NCI-H1930 (cell line): ENCODE measurements around the gene FCHSD2.
A peak's percentile ranks its signal among the peaks of the same experiment; 100 is the strongest.
"Not testable (repeated sequence)": the region's sequence is repeated elsewhere in the genome, so short reads cannot be mapped to it uniquely, and the experiment has no call there.

Source experiments
- DNase-seq, 2 experiments: peaks; one replicate each; lab custom pipeline; 2025; lab: John Stamatoyannopoulos, UW

The FCHSD2 gene

DNA sequence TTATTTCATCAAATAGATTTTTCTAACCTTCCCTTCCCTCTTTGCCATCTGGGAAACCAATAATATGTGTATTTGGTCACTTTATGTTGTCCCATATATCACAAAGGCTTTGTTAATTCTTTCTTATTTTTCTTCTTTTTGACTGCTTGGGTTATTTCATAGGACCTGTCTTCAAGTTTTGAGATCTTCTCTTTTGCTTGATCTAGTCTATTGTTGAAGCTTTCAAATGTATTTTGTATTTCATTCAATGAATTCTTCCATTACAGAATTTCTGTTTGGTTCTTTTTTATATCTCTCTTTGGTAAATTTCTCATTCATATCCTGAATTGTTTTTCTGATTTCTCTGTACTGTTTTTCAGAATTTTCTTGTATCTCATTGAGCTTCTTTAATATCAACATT, 132.1 kb downstream of the FCHSD2 start:
- DNase-seq, result no peak

DNA sequence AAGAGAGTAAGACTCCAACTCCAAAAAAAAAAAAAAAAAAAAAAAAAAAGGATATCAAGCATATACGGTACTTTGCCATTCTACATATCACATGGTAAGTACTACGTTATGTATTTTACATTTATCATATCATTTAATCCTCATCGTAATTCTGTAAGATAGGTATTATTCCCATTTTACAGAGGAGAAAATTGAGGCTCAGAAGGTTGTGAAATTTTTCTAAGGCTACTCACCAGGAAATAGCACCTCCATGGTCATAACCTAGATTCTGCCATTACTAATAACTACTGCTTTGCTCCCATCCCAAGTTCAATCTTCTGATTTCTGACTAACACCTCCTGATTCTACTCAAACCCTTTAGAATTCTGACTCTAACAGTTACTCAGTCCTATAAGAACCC, 138.0 kb downstream of the FCHSD2 start:
- no peak for DNase-seq

DNA sequence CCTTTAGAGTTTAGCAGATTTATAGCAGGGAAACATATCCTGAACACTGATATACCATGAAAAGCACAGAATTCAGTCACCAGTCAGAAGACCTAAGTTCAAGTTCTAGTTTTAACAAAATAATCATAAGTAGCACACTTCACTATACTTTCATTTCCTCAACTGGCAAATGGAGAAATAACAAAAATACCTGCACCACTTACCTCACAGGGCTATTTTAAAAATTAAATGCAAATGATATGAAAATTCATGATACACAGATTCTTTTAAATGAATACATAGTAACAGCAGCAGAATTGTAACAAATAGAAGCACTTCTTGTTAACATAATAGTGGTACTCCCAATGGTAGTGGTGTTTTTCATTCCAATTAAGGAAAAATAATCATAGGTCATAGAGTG, 139.0 kb downstream of the FCHSD2 start:
- no peak for DNase-seq

DNA sequence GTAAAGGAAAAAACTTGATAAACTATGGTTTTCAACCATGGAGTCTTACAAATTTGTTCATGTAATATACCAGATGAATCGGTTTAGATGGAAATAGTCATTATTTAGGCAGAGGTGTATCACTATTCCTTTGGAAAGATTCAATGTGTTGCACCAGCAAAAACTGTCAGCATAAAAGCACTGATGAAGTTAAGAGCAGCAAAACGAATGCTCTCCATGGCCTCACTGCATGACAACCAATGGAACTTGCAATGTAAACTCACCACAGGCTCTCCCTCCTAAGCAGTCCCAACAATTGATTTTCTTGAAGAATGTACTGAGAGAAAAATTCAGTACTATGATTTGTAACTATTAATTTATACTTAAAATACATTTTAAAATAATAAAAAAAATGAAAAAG, 139.9 kb downstream of the FCHSD2 start:
- no peak for DNase-seq

DNA sequence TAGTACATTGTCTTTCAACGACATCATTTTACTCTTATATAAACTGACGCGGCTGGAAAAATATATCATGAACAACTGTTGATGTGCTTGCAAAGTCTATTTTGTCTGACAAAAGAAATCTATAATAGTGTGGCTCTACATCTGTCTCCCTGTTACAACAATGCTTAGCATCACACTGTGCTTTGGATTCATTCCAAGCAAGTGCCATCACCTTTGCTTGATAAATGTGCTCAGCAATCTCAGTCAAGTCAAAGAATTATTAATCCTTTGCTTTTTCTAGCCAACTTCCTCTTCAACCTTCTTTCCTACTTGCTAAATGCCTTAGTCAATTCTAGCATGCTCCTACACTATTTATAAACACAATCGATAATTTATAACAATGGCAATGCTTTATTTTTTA, 140.5 kb downstream of the FCHSD2 start:
- peak in 1 of 2 experiments; percentile 18 for DNase-seq

DNA sequence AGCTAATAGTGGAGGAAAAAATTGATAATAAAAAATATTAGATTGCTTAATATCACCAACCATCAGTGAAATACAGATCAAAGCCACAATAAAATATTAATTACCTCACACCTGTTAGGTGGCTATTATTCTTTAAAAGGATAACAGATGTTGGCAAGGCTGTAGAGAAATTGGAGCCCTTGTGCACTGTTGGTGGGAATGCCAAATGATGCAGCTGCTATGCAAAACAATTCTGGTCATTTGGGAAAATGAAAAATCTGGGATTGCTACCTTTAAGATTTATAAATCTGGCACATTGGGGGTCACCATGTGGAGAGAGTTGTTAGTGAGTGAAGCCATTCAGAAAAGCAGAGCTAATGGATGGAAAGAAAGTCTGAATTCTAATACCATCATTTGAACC, 143.4 kb downstream of the FCHSD2 start:
- DNase-seq, result no peak

DNA sequence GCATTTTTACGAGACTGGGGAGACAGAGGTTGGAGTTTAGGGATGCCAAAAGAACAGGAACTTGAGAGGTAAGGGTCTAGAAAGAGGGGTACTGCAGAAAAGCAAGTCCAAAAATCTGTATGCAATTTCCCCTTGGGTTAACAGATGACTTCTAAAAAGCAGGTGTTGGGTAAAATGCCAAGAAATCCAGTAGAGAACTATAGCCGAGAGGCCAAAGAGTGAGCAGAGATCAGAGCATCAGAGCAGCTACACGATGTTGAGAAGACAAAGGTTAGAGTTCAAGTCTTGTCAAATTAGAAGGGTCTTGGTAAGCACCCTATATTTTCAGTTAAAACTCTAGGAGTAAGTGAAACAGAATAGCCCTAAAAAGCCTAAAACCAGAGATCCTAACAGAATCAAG, 145.2 kb downstream of the FCHSD2 start:
- DNase-seq, result no peak

DNA sequence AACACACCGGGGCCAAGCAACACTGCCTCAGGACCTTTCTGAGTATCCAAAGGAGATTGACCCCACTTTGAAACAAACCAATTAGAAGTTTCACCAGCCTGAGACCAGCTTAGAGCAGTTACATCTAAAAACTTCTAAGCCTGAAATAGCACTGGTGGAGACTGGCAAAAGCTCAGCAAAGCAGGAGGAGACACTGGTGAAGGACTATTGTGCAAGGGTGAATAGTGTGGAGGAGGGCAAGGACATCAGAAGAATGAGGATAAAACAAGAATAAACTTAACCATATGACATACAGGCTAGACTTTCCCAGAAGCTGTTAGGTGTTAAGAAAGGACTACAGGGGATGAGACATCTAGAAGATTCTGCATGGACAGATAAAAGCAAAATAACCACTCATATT, 152.4 kb downstream of the FCHSD2 start:
- no peak for DNase-seq

DNA sequence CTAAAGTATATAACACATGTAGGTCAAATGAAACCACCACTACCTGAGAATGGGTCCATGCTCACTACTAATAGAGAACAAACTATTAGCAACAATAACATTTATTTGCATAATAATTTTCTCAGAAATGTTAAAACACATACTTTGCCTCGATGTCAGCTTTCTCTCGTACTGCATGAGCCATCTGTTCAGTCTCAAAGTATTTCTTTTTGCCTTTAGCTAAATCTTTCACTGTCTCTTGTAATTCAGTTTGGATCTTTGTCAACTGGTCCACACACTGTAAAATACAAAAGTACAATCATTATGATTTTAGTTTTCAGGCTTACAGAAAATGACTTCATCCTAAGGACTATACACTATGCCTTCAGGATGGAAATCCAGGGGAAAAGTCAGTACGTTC, 153.3 kb downstream of the FCHSD2 start:
- DNase-seq, result no peak

DNA sequence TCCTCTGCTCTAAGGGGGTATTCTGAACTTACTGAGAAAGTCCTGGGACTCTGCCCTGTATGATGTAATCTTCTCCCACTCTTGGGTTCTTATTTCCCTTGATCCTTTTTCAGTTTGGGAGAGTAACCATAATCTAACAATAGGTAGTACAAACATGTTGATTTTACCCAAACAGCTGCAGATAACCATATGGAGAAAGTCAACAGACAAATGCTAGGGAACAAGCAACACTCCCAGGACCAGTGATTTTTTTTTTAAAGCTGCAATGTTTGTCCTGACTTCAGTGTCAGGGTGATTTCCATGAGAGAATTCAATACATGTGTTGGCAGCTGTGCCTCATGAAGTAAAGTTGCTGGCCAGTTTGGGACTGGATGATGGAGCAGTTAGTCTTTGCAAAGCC, 156.5 kb downstream of the FCHSD2 start:
- DNase-seq, result peak in 1 of 2 experiments; percentile 42

DNA sequence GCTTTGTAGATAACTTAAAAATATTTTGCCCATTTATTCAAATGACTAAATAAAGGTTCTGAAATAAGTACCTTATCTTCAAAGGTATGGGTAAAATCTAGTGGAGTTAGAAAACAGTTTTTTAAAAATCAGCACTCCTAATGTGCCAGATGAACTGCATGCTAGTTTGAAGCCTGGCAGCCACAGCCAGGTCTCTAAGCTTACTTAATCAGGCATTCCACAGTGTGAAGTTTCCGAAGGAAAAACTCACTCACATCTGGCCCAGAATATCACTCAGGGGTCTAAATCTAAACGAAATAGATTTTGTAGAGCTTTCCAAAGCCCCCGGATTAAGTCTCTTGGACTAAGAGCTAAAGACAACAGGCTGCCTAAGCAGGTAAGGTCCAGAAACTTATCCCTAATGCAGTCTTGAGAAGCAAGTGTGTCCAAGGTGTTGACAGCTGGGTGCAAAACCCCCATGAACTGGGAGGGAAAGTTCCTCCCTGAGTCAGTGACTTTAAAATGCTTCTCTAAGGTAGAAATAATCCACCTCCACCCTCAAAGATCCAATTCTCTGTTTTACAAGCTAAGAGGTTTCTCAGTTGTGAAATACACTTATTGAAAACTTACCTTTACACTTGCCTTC, 157.6 kb downstream of the FCHSD2 start:
- no peak for DNase-seq

DNA sequence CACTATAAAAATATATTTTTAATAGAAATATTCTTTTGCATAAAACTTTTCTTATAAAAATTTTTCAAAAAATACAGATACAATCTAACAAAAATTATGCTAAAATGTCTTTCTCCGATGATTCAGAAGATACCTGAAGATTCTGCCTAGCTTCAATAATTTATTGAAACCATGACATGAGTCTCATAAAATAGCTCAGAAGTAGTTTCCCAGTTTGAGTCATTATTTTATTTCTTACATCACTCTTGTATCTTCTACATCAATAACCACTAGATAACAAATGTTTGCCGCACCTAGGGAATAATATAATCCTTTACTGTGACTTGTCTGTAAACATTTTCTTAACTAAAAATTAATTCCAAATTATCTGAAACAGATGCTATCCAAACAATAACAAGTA, 158.6 kb downstream of the FCHSD2 start:
- DNase-seq, result no peak

DNA sequence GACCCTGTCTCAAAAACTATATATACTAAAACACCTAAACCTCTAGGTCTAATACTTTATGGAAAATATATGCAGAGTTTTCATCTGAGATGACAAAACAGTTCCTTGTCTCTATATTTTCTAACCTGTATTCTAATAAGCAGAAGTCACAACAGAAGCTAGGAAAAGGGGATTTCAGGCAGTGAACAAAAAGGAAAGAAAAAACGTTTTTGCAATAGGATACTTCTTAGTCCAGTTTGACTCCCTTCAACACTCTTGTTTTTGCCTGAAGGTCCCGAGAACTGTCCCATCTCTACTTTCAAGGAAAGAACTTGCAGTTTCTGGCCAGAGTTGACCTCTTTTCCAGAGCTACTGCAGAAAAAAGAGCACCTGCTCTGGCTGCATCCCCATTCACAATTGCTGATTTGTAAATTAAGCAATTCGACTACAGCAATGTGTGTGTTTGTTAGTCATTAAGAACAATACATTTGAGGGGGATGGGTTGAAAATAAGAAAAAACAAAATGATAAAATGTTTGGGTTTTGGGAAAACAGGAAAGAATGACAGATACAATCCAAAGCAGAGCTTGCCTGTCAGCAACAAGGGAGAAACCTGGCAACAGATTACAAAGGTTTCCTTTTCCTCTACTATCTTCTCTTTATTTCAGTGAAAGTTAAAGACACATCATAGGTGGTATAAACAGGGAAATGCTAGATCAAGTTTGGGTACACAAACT, 160.0 kb downstream of the FCHSD2 start:
- DNase-seq, result no peak

DNA sequence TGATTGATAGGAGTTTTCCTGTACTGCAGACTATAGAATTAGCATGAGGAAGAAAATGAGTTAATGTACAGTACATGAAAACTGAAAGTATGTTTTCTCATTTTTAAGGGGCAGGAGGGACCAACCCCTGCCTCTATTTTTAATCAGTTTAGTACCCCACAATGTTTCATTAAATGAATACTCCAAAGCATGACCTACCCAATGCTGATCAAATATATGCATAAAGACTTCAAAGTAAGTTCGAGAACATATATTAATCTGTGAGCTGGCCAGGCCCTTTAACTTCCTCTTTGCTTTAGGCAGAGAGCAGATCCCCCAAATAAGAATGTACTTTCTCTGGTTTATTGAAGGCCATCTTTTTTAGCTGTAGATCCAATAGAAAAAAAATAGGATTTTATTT, 161.0 kb downstream of the FCHSD2 start:
- no peak for DNase-seq

DNA sequence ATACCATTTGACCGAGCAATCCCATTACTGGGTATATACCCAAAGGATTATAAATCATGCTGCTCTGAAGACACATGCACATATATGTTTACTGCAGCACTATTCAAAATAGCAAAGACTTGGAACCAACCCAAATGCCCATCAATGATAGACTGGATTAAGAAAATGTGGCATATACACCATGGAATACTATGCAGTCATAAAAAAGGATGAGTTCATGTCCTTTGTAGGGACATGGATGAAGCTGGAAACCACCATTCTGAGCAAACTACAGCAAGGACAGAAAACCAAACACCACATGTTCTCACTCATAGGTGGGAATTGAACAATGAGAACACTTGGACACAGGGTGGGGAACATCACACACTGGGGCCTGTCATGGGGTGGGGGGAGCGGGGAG, 164.3 kb downstream of the FCHSD2 start:
- not testable (repeated sequence) for DNase-seq

DNA sequence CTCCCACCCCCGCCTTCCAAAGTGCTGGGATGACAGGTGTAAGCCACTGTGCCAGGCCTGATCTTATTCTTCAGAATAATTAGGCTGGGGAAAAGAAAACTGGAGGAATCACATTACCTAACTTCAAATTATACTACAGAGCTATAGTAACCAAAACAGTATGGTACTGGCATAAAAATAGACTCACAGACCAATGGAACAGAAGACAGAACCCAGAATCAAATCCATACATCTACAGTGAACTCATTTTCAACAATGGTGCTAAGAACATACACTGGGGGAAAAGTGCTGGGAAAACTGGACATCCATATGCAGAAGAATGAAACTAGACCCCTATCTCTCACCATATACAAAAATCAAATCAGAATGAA, 165.6 kb downstream of the FCHSD2 start:
- not testable (repeated sequence) for DNase-seq

DNA sequence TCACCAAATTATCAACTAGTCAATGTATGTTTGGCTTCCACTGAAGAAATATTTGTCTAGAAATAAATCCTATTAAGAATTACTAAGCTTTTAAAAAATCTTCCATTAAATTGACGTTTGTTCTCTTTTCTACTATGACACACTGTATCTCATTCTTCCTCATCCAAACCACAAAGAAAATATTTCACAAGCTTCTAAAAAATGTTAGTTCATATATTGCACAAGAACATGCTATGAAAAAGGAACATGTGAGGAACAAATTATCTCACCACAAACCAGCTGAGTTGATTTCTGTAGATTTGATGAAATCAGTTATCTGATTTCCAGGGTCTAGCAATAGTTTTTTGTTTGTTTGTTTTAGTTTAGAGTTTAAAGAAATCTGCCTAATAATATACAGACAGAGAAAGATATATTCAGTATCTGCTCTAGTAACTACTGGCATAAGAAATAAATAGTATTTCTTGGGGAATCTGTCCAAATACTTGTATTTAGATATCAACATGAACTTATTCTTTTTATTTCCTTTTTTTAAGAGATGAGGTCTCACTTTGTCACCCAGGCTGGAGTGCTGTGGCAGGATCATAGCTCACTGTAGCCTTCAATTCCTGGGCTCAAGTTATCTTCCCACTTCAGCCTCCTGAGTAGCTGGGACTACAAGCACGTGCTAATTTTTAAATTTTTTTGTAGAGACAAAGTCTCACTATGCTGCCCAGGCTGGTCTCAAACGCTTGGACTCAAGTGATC, 166.2 kb downstream of the FCHSD2 start:
- no peak for DNase-seq

DNA sequence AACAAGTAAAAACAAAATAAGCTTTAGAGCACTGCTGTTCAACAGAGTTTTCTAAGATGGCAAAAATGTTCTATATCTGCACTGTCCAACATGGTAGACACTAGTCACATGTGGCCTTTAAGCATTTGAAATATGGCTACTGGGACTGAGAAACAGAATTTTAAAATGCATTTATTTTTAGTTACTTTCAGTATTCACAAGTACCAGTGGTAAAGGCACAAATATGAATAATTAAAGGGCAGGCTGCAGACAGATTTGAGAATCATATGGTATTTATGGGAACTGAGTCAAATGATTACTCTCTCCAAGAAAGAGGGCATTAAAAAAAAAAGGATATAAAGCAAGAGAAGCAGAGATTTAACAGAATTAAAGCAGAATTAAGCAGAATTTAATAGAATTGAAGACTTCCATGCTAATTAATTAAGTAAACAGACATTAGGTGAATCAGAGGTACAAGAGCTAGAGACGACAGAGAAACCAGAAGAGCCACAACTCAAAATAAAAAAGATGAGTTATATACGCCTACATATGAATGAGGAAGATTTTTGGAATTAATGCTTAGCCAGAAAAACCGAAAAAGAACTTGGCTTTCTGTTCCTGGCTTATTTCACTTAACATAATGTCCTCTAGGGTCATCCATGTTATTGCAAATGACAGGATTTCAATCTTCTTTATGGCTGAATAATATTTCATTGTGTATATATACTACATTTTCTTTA, 167.5 kb downstream of the FCHSD2 start:
- DNase-seq, result no peak

DNA sequence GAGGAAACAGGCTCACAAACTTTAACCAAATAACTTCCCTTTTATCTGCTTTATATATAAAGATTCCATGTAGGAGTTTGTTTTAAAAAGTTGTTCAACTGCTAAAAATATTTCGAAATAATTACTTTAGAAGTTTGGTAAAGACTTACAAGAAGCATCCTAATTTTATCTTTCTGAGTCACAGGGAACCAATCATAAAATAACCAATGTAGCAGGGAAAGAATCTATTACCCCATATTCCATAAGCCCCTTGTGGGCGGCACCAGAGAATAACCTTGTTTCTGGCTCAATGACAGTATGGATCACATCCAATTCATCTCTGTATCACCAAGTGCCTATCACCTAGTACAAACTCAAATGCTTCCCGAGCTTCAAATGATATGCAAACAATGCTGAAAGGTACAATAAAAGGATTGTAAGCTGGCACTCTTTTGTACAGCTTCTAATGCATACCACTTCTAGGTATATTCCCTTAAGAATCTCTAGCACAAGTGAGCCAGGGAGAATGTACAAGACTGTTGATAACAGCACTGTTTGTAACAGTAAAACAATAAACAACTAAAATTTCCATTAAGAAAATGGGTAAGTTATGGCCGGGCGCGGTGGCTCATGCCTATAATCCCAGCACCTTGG, 169.5 kb downstream of the FCHSD2 start:
- no peak for DNase-seq

DNA sequence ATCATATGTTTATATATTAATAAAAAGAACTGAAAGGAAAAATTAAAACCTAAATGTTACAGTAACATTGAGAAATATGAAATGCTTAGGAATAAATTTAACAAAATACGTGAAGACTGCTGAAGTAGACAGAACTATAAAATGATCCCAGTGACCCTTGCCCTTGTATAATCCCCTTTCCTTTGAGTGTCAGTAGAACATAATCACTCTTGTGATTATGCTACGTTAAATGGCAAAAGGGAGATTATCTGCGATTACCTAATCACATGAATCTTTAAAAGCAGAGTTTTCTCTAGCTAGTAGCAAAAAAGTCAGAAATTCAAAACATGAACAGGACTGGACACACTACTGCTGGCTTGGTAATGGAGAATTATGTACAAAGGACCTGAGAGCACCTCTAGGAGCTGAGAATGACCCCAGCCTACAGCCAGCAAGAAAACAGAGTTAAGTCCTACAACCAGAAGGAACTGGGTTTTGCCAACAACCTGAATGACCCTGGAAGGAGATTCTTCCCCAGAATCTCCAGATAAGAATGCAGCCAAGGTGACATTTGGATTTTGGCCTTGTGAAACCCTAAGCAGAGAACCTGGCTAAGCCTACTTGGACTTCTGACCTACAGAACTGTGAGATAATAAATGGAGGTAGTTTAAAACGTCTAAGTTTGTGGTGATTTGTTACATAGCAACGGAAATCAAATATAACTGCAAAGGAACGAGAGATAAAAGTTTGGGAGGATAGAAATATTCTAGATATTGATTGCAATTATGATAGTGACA, 170.7 kb downstream of the FCHSD2 start:
- no peak for DNase-seq

DNA sequence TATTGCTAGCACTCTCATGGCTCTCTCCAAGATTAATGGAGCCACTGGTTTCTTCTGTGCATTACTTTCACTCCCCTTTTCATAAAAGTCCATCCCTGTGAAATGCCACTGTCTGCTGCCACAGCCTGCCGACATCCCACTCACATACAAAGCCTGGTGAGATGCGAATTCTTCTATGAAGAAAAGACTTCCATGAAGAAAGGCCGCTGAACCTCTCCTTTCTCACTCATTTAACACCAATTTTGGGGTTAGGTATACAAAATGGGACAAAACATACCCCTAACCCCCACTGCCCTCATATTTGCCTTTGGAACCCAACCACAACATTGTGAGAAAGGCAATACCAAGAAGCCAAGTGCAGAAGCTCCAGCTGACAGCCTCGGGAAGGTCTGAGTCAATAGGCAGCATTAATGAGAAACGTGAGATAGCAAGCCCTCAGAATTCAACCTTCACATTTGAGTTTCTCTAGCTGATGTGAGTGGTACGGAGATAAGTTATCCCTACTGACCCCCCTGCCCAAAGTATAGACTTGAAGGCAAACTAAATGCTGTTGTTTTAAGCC, 171.5 kb downstream of the FCHSD2 start:
- no peak for DNase-seq
